HG02981 (cell line): ENCODE data around the gene NUTM2B.
A peak's percentile ranks its signal among the peaks of the same experiment; 100 is the strongest.
"Not testable (repeated sequence)": the region's sequence is repeated elsewhere in the genome, so short reads cannot be mapped to it uniquely, and the experiment has no call there.

Source experiments
- ATAC-seq: cut with Tn5 transposase; IDR thresholded peaks from one replicate; pipeline ENCODE4 v1.9.1; 2021; ENCODE audit warnings: mild to moderate bottlenecking, moderate library complexity; ENCODE audit not compliant: unreplicated experiment

The NUTM2B gene

GRCh38 chr10:79702927-79703326 is at the start of gene NUTM2B:
Gene NUTM2B, plus strand, starts transcription at chr10:79703227. Its CDS starts 383 bp downstream, at chr10:79703610.
- not testable (repeated sequence) for ATAC-seq

- ATAC-seq = not testable (repeated sequence)
Observed at GRCh38 chr10:79663287-79663686, 39.7 kb upstream of the NUTM2B start.

- not testable (repeated sequence) for ATAC-seq
Observed at GRCh38 chr10:79664686-79665085, 38.3 kb upstream of the NUTM2B start.

GRCh38 chr10:79669248-79669788 is 33.7 kb upstream of the NUTM2B start:
- not testable (repeated sequence) for ATAC-seq

- not testable (repeated sequence) for ATAC-seq
Observed at GRCh38 chr10:79674878-79675277, 28.1 kb upstream of the NUTM2B start.

GRCh38 chr10:79683026-79683883 is 19.8 kb upstream of the NUTM2B start:
- not testable (repeated sequence) for ATAC-seq

- ATAC-seq = not testable (repeated sequence)
Observed at GRCh38 chr10:79683884-79684720, 18.9 kb upstream of the NUTM2B start.

GRCh38 chr10:79685044-79685685 is 17.9 kb upstream of the NUTM2B start:
- ATAC-seq = peak; percentile 87

GRCh38 chr10:79686595-79686994 is 16.4 kb upstream of the NUTM2B start:
- not testable (repeated sequence) for ATAC-seq

- ATAC-seq = not testable (repeated sequence)
Observed at GRCh38 chr10:79687406-79688150, 15.4 kb upstream of the NUTM2B start.

- ATAC-seq = not testable (repeated sequence)
Observed at GRCh38 chr10:79688798-79689197, 14.2 kb upstream of the NUTM2B start.

- not testable (repeated sequence) for ATAC-seq
Observed at GRCh38 chr10:79696596-79696995, 6.4 kb upstream of the NUTM2B start.

GRCh38 chr10:79697141-79697540 is 5.9 kb upstream of the NUTM2B start:
- not testable (repeated sequence) for ATAC-seq

- ATAC-seq = not testable (repeated sequence)
Observed at GRCh38 chr10:79700381-79700944, 2.6 kb upstream of the NUTM2B start.

- ATAC-seq = not testable (repeated sequence)
Observed at GRCh38 chr10:79707017-79707416, 4.0 kb downstream of the NUTM2B start.

GRCh38 chr10:79714976-79715375 is 11.9 kb downstream of the NUTM2B start:
- not testable (repeated sequence) for ATAC-seq

GRCh38 chr10:79716917-79717579 is 14.0 kb downstream of the NUTM2B start:
- ATAC-seq = not testable (repeated sequence)

- not testable (repeated sequence) for ATAC-seq
Observed at GRCh38 chr10:79720000-79720399, 17.0 kb downstream of the NUTM2B start.

- not testable (repeated sequence) for ATAC-seq
Observed at GRCh38 chr10:79726620-79727019, 23.6 kb downstream of the NUTM2B start.
